ENCODE data around the gene DGKQ.
A peak's percentile ranks its signal among the peaks of the same experiment; 100 is the strongest.
"Not testable (repeated sequence)": the region's sequence is repeated elsewhere in the genome, so short reads cannot be mapped to it uniquely, and the experiment has no call there.

DGKQ gene

GRCh38 chr4:931194-931959 lies 42.0 kb downstream of the DGKQ start:
- Mint-ChIP-seq H3K9me3 (no peaks in the 10 kb centered on the region), H3K4me3 (peak overlapping the region; percentile 96), H3K4me1 (peaks cover 43% of the 10 kb centered on the region), H3K36me3 (peaks cover 10% of the 10 kb centered on the region), H3K27ac (peak overlapping the region; percentile 96), H3K27me3 (no peaks in the 10 kb centered on the region)
- CTCF ChIA-PET = interaction anchor here (1.2 to 1.4 kb wide), 3 partner anchors 51 to 189 kb away, joined by 3 to 8 read pairs (median 4); no protein-coding TSS in a partner anchor
- DNase-seq = peak; percentile 42

GRCh38 chr4:930827-931193 lies 42.6 kb downstream of the DGKQ start:
- CTCF ChIA-PET = interaction anchor here (1.3 kb wide), 1 partner anchor 188 kb away, joined by 8 read pairs; no protein-coding TSS in a partner anchor
- H3K4me1 Mint-ChIP-seq = peaks cover 46% of the 10 kb centered on the region
- peak overlapping the region; percentile 96 for H3K27ac Mint-ChIP-seq
- peak overlapping the region; percentile 96 for H3K4me3 Mint-ChIP-seq
- peaks cover 13% of the 10 kb centered on the region for H3K36me3 Mint-ChIP-seq
- H3K9me3 Mint-ChIP-seq = no peaks in the 10 kb centered on the region
- H3K27me3 Mint-ChIP-seq = no peaks in the 10 kb centered on the region
- DNase-seq = no peak

GRCh38 chr4:930028-930551 lies 43.3 kb downstream of the DGKQ start:
- Mint-ChIP-seq H3K4me3 (peak overlapping the region; percentile 96), H3K9me3 (no peaks in the 10 kb centered on the region), H3K36me3 (peaks cover 15% of the 10 kb centered on the region), H3K27ac (peak overlapping the region; percentile 96), H3K27me3 (no peaks in the 10 kb centered on the region), H3K4me1 (peaks cover 52% of the 10 kb centered on the region)
- CTCF ChIA-PET = interaction anchor here (1.1 to 1.3 kb wide), 2 partner anchors 9 to 187 kb away, joined by 4 to 8 read pairs; no protein-coding TSS in a partner anchor
- DNase-seq = peak; percentile 34

GRCh38 chr4:929096-929765 lies 44.1 kb downstream of the DGKQ start:
- CTCF ChIA-PET = interaction anchor here (1.1 kb wide), 1 partner anchor 8 kb away, joined by 4 read pairs; no protein-coding TSS in a partner anchor
- no peak for DNase-seq
- peak overlapping the region; percentile 28 for H3K4me3 Mint-ChIP-seq
- H3K36me3 Mint-ChIP-seq = peaks cover 18% of the 10 kb centered on the region
- H3K9me3 Mint-ChIP-seq = no peaks in the 10 kb centered on the region
- H3K27ac Mint-ChIP-seq = peak overlapping the region; percentile 45
- no peaks in the 10 kb centered on the region for H3K27me3 Mint-ChIP-seq
- peaks cover 60% of the 10 kb centered on the region for H3K4me1 Mint-ChIP-seq

- CTCF ChIA-PET, DNase-seq, H3K27ac Mint-ChIP-seq, H3K27me3 Mint-ChIP-seq, H3K9me3 Mint-ChIP-seq, H3K4me3 Mint-ChIP-seq: not testable (repeated sequence)
- H3K36me3 Mint-ChIP-seq = peaks cover 21% of the 10 kb centered on the region
- peaks cover 57% of the 10 kb centered on the region for H3K4me1 Mint-ChIP-seq
These were observed 45.8 kb downstream of the DGKQ start for GRCh38 chr4:927566-927965.

- H3K27ac Mint-ChIP-seq = no peak overlapping the region
- CTCF ChIA-PET = no interaction called here
- DNase-seq = no peak
These were observed 46.8 kb downstream of the DGKQ start for GRCh38 chr4:926538-926937.

GRCh38 chr4:925771-926500 lies 47.4 kb downstream of the DGKQ start:
- Mint-ChIP-seq H3K4me1 (peaks cover 62% of the 10 kb centered on the region), H3K27me3 (no peaks in the 10 kb centered on the region), H3K9me3 (no peaks in the 10 kb centered on the region), H3K4me3 (no peak overlapping the region), H3K36me3 (peaks cover 26% of the 10 kb centered on the region), H3K27ac (no peak overlapping the region)
- DNase-seq = no peak
- CTCF ChIA-PET = no interaction called here

More at GRCh38 chr4:926538-926937, 46.8 kb downstream of the DGKQ start:
- Mint-ChIP-seq H3K27me3 (no peaks in the 10 kb centered on the region), H3K4me3 (no peak overlapping the region), H3K36me3 (peaks cover 28% of the 10 kb centered on the region), H3K9me3 (no peaks in the 10 kb centered on the region), H3K4me1 (peaks cover 63% of the 10 kb centered on the region)

- H3K27me3 Mint-ChIP-seq = no peaks in the 10 kb centered on the region
- no peak overlapping the region for H3K4me3 Mint-ChIP-seq
- peak overlapping the region; percentile 42 for H3K27ac Mint-ChIP-seq
- DNase-seq = no peak
- peaks cover 54% of the 10 kb centered on the region for H3K4me1 Mint-ChIP-seq
- no peaks in the 10 kb centered on the region for H3K9me3 Mint-ChIP-seq
- H3K36me3 Mint-ChIP-seq = peaks cover 28% of the 10 kb centered on the region
- CTCF ChIA-PET = no interaction called here
These were observed 48.2 kb downstream of the DGKQ start for GRCh38 chr4:925171-925570.

GRCh38 chr4:924107-925096 lies 49.0 kb downstream of the DGKQ start:
- Mint-ChIP-seq H3K4me3 (no peak overlapping the region), H3K27me3 (no peaks in the 10 kb centered on the region), H3K36me3 (peaks cover 34% of the 10 kb centered on the region), H3K9me3 (no peaks in the 10 kb centered on the region), H3K27ac (no peak overlapping the region), H3K4me1 (peaks cover 47% of the 10 kb centered on the region)
- DNase-seq = no peak
- CTCF ChIA-PET = interaction anchor here (0.7 kb wide), 1 partner anchor 1086 kb away, joined by 3 read pairs; no protein-coding TSS in a partner anchor

GRCh38 chr4:921830-922331 lies 51.5 kb downstream of the DGKQ start:
- Mint-ChIP-seq H3K27ac (no peak overlapping the region), H3K9me3 (peaks cover 9% of the 10 kb centered on the region), H3K4me1 (peaks cover 45% of the 10 kb centered on the region), H3K27me3 (no peaks in the 10 kb centered on the region), H3K36me3 (peaks cover 43% of the 10 kb centered on the region), H3K4me3 (no peak overlapping the region)
- CTCF ChIA-PET = no interaction called here
- no peak for DNase-seq

- not testable (repeated sequence) for H3K4me3 Mint-ChIP-seq
These were observed 54.2 kb downstream of the DGKQ start for GRCh38 chr4:919004-919680.

GRCh38 chr4:918591-918990 lies 54.8 kb downstream of the DGKQ start:
- H3K4me3 Mint-ChIP-seq, H3K27ac Mint-ChIP-seq, DNase-seq, H3K27me3 Mint-ChIP-seq, CTCF ChIA-PET, H3K9me3 Mint-ChIP-seq: not testable (repeated sequence)
- Mint-ChIP-seq H3K36me3 (peaks cover 34% of the 10 kb centered on the region), H3K4me1 (peaks cover 42% of the 10 kb centered on the region)

More at GRCh38 chr4:919004-919680, 54.2 kb downstream of the DGKQ start:
- H3K27me3 Mint-ChIP-seq, H3K9me3 Mint-ChIP-seq, CTCF ChIA-PET, DNase-seq, H3K27ac Mint-ChIP-seq: not testable (repeated sequence)
- H3K36me3 Mint-ChIP-seq = peaks cover 34% of the 10 kb centered on the region
- H3K4me1 Mint-ChIP-seq = peaks cover 43% of the 10 kb centered on the region

GRCh38 chr4:917992-918391 lies 55.4 kb downstream of the DGKQ start:
- Mint-ChIP-seq H3K4me1 (peaks cover 41% of the 10 kb centered on the region), H3K36me3 (peaks cover 34% of the 10 kb centered on the region), H3K27ac (no peak overlapping the region), H3K9me3 (peaks cover 9% of the 10 kb centered on the region), H3K4me3 (no peak overlapping the region), H3K27me3 (no peaks in the 10 kb centered on the region)
- no peak for DNase-seq
- CTCF ChIA-PET = no interaction called here
